GM03348 (cell line): ENCODE results near the gene SGPP1.
"Not testable (repeated sequence)": the region's sequence is repeated elsewhere in the genome, so short reads cannot be mapped to it uniquely, and the experiment has no call there.

Experiments used
- DNase-seq: peaks from one replicate; pipeline ENCODE4 v3.0.0; 2012; ENCODE audit warnings: low spot score

Gene SGPP1, protein sequence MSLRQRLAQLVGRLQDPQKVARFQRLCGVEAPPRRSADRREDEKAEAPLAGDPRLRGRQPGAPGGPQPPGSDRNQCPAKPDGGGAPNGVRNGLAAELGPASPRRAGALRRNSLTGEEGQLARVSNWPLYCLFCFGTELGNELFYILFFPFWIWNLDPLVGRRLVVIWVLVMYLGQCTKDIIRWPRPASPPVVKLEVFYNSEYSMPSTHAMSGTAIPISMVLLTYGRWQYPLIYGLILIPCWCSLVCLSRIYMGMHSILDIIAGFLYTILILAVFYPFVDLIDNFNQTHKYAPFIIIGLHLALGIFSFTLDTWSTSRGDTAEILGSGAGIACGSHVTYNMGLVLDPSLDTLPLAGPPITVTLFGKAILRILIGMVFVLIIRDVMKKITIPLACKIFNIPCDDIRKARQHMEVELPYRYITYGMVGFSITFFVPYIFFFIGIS

DNA sequence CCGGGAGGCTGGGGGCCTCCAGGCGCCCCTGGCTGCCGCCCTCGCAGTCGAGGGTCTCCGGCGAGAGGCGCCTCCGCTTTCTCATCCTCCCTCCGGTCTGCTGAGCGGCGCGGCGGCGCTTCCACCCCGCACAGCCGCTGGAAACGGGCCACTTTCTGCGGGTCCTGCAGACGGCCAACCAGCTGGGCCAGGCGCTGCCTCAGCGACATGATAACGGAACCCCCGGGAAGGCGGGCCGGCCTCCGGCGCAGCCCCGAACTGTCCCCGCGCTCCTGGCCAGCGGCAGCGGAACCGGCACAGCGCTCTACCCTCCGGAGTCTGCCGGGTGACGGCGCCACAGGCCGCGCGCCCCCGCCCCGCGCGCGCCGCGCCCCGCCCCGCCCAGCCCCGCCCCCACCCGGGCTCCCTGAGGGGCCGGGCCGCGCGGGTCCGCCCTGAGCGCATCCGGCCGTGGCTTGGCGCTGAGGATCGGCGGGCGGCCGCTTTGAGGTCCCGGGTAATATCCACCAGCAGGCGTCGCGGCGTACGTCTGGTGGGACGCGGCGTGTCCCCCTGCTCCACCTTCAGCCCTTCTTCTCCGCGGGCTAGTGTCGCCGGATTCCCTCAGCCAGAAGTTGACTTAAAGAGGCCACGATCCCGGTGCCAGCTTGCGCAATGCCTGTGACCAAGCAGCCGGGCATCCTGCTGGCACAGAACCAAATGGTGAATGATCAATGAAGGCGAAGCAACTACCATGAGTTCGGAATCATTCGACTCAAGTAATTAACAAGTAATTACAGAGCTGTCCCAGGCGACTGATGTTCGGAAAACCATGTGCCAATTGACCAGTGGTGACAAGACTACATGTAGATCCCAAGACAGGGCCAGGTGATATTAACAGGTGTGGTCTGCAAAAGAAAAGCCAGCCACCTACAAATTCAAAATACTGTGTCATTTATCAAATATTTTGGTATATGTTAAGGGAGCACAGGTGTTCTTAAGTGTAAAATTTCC is at the start of gene SGPP1:
Gene SGPP1 (minus strand): TSS at position 330 of the 993 bp plus-strand sequence. CDS start 121 bp downstream, at position 209.
- DNase-seq, result peak; percentile 96

DNA sequence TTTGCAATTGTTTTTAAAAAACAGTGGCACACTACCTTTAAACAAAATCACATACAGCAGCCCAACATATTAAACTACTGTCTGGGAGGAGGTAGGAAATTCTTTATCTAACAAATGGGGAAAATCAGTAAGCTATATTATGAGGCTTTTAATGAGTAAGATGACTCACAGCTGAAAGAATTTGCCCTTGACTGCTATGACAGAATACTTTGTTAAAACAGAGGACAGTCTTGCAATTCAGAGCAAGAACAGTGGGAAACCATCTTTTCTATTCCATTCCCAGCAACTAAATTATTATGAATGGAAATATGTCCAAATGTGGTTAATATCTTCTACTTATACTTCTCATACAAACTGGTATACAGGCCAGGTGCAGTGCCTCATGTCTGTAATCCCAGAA is 49.2 kb upstream of the SGPP1 start:
- DNase-seq, result peak; percentile 61

DNA sequence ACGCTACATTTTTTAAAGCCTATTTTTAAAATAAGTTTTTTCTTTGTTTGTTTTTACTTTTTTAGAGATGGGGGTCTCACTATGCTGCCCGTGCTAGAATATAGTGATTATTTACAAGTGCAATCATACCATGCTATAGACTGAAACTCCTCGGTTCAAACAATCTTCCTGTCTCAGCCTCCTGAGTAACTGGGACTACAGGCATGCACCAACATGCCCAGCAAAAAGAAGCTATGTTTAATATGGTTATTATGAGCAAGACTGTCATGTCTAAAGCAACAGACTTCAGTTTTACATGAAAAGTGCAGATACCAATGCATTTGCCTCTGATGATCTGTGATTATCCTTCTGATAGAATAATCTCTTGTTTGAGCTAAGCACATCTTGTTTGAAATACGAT is 45.6 kb upstream of the SGPP1 start:
- DNase-seq, result no peak

DNA sequence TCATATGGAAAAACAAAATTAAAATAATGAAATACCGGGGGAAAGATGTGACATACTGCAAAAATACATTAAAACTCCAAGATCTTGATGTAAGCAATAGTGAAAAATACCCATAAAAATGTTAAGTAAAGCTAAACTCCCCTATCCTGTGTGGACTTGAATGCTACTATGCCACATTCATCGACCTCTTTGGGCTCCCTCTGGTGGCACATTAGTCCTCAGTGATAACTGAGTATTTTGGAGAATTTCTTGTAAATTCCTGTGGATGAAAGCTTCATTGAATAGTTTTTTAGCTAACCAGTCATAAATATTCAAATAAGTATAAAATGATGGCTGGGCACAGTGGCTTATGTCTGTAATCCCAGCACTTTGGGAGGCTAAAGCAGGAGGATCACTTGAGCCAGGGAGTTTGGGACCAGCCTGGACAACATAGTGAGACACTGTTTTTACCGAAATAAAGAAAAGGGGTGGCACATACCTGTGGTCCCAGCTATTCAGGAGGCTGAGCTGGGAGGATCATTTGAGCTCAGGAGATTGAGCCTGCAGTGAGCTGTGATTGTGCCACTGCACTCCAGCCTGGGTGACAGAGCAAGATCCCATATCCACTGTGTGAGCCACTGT is 42.4 kb upstream of the SGPP1 start:
- DNase-seq, result peak; percentile 76

DNA sequence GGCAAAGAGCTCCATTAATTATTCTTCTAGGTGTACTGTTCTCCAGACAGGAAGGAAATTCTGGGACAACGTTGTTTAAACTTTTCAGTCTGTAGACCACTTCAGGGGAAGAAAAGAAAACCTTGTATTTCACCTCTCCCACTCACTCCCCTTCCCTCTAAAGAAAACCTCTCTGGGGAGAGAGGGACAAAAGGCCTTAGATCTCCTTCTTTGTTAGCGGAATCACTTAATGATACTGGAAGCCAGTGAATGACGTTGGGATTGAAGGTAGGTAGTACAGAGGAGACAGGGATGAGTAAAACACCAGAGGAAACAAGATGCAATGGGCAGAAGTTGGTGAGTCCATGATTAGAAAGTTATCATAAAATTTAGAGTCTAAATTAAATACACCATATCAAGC is 38.7 kb upstream of the SGPP1 start:
- no peak for DNase-seq

DNA sequence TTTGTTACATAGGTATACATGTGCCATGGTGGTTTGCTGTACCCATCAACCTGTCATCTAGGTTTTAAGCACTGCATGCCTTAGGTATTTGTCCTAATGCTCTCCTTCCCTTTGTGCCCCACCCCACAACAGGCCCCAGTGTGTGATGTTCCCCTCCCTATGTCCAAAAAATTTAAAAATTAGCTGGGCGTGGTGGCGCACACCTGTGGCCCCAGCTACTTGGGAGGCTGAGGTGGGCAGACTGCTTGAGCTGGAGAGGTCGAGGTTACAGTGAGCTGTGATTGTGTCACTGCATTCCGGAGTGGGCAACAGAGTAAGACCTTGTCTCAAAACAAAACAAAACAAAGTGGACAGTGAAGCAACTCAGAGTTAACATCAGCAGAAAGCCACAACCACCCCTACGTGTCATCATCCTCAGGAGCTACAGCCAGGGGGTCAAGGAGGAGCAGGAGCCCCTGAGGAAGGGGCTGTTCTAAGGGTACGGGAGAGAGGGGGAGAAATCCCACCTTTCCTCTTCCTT is 36.8 kb upstream of the SGPP1 start:
- DNase-seq, result no peak

DNA sequence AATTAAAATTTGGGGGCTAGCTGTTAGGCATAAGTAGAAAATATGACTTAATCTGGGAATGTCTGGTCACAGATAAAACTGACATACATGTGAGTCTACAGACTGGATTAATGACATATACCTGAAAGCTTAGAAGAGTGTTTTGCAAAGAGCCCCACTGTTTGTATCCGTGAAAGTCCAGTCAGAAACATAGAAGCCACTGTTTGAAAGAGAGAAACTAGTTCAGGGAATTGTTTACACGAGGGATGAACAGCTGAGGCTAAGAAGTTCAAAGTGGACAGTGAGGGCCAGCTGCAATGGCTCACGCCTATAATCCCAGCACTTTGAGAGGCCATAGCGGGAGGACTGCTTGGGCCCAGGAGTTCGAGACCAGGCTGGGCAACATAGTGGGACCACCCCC is 36.2 kb upstream of the SGPP1 start:
- no peak for DNase-seq

DNA sequence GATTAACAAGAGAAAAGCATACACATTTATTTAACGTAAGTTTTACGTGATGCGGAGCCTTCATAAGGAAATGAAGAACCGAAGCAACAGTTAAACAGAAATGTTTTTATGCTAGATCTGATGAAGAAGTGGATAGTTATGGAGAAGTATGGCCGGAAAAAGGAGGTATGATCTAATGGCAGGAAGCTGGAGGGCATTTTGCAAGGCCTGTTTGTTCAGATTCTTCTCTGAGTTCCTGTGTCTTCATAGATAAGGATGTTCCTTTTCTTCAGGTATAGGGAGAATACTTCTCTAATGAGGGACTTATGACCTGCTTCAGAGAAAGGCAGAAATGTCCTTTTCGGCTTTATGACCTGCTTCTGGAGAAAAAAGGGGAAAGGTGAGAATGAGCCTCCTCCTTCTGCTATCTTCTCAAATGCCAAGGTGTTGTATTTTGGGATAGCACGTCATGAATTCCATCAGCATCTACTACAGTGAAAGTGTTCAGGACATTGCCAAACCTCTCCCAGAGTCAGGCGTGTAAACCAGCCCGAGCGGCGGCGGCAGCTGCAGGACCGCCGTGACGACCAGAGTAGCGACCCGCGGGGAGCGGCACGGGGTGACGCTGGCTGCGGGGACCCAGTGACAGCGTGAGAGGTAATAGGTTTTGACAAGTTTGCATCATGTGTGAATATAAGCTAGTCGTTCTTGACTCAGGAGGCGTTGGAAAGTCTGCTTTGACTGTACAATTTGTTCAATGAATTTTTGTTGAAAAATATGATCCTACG is 33.7 kb upstream of the SGPP1 start:
- peak; percentile 9 for DNase-seq

DNA sequence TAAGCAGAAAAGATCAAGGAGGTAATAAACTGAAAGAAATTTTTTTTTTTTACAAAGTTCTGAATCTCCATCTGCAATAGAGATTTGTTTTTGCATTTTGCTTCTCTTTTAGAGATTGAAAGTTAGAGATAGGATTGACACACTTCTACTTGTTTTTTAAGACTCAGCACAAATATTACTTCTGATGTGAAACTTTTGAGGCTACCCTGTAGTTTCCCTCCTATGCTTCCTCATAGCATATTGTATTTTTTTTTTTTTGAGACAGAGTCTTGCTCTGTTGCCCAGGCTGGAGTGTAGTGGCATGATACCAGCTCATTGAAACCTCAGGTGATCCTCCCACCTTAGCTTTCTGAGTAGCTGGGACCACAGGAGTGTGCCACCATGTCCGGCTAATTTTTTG is 32.1 kb upstream of the SGPP1 start:
- DNase-seq, result no peak

DNA sequence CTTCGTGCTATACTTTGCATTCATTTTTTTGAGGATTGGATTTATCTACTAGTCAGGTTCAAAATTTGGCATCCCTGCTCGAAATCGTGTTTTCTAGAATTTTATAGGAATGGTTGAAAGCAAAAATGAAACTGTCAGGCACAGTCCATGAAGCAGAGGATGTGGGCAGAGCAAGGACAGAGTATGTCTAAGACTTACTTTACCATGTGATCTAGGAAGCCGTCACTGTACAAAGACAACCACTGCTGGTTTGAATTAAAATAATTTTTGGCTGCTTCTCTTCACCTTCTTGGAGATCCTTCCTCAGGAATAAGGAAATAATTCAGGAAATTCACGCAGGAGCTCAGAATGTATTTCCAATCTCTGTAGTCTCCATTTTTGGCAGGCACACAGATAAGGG is 31.6 kb upstream of the SGPP1 start:
- peak; percentile 62 for DNase-seq

DNA sequence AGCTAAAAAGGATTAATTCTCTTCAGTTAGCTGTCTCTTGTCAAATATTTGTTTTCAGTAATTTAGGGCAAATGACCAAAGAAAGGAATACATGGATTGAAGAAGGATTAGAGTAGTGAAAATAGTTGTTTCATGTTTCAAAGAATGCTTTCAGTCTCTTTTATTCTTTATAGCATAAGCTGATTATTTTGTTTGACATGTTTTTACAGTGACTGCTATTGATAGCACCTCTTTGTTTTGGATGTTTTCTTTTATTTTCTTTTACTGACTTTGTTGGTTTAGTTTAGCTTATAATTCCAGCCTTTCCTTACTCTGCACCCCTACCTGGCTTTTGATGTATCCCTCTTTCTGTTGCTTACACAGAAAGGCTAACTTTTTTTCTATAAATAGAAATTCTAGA is 29.3 kb upstream of the SGPP1 start:
- no peak for DNase-seq

DNA sequence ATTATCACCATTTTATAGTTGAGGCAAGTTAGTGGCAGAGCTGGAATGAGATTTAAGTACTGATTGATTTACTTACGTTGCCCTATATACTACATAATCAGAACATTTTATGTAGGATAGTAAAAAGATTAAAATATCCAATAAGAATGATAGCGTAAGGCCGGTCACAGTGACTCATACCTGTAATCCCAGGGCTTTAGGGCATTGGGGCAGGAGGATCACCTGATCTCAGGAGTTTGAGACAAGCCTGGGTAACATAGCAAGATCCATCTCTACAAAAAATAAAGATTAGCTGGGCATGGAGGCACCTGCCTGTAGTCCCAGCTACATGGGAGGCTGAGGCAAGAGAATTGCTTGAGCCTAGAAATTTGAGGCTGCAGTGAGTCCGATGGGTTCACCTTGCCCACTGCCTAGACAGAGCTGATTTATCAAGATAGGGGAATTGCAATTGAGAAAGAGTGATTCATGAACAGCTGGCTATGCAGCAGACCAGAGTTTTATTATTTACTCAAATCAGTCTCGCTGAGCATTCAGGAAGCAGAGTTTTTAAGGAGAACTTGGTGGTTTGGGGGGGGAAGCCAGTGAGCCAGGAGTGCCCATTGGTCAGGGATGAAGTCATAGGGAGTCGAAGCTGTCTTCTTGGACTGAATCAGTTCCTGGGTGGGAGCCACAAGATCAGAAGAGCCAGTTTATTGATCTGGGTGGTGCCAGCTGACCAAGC is 24.7 kb upstream of the SGPP1 start:
- DNase-seq, result no peak

DNA sequence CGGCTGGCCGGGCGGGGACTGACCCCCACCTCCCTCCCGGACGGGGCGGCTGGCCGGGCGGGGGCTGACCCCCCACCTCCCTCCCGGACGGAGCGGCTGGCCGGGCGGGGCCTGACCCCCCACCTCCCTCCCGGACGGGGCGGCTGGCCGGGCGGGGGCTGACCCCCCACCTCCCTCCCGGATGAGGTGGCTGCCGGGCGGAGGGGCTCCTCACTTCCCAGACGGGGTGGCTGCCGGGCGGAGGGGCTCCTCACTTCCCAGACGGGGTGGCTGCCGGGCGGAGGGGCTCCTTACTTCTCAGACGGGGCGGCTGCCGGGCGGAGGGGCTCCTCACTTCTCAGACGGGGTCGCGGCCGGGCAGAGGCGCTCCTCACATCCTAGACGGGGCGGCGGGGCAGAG is 23.2 kb upstream of the SGPP1 start:
- DNase-seq, result not testable (repeated sequence)

DNA sequence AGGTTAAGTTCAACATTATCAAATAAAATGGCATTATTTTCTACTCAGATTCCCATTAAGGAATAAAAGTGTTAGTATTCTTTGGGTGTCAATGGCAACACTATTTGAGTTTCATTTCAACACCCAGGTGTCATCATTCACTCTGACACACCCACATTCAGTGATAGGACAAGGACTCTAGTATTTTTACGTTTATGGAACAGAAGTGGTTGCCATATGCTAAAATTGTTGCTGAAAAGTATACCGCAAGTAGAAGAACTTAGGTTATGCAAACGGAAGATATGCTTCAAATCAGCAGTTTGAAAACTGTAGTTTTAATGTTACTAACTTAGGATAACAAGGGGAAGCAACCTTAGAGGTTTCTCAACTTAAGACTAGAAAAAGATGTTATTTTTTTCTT is 20.0 kb upstream of the SGPP1 start:
- DNase-seq, result no peak

DNA sequence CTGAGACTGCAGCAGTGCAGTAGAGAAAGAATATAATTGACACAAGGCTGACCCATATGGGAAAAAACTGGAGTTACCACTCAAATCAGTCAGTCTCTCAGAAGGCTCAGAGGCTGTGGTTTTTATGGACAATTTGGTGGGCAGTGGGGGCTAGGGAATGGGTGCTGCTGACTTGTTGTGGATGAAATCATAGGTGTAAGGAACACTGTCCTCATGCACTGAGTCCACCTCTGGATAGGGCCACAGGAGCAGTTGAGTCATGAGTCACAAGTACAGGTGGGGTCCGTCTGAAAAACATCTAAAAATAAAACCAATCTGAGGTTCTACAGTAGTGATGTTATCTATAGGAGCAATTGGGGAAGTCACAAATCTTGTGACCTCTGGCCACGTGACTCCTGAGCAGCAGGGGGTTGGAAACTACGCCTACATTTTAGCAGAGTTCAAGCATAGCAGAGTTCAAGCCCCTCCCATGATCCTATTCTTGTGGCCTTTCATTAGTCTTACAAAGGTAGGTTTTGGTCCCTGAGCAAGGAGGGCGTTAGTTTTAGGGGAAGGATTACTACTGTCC is 18.1 kb upstream of the SGPP1 start:
- no peak for DNase-seq

DNA sequence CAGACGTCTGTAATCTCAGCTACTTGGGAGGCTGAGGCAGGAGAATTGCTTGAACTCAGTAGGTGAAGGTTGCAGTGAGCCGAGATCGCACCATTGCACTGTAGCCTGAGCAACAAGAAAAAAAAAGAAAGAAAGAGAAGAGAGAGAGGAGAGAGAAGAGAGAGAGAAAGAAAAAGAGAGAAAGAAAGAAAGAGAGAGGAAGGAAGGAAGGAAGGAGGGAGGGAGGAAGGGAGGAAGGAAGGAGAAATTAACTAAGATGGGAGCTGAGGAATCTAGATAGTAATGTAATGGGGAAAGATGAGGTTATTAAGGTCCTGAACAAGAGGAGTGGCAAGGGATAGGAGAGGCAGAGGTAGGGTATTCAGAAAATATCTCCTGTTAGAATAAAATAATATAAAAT is 17.4 kb upstream of the SGPP1 start:
- DNase-seq, result no peak

DNA sequence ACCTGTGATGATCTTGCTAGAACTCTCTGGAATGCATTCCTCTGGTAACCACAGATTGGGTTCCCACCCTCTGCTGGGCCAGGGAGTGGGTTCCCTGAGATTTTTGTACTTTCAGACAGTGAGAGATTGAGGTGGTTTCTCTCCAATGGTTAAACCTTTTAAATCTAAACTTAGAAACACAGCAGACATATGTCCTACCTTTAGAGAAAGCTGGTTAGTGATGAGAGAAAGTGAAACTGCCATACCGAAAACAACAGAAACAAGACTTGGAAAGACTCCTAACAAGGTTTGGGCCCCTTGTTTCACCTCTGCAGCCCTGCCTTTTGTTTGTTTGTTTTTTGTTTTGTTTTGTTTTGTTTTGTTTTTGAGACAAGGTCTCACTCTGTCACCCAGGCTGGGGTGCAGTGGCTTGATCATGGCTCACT is 9.7 kb upstream of the SGPP1 start:
- no peak for DNase-seq

DNA sequence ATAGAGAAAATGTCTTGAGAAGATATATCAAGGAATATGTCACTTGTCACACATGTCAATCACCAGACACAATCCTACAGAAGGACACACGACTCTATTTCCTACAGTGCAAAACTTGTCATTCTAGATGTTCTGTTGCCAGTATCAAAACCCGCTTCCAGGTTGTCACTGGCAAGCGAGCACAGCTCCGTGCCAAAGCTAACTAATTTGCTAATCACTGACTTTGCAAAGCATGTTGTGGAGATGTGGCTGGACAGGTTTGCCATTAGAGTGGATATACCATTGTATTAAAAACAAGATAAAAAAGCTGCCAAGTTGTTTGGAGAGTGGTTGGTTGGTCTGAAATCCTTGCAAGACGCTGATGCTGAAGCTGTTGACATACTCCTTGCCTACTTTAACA is 7.9 kb upstream of the SGPP1 start:
- DNase-seq, result no peak

DNA sequence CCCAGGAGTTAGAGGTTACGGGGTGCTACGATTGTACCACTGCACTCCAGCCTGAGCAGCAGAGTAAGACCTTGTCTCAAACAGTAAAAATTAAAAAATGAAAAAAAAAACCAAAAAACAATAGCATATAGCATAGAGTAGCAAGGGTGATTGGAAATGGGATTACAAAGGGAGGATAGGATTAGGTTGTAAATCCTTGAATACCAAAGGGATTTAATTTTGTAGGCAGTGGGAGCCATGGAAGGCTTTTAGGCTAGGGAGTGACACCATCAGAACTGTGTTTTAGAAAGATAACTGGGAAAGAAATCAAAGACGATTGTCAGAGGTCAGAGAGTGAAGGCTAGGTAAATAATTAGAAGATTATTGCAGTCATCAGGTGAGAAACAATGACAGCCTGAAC is 2.8 kb upstream of the SGPP1 start:
- no peak for DNase-seq

DNA sequence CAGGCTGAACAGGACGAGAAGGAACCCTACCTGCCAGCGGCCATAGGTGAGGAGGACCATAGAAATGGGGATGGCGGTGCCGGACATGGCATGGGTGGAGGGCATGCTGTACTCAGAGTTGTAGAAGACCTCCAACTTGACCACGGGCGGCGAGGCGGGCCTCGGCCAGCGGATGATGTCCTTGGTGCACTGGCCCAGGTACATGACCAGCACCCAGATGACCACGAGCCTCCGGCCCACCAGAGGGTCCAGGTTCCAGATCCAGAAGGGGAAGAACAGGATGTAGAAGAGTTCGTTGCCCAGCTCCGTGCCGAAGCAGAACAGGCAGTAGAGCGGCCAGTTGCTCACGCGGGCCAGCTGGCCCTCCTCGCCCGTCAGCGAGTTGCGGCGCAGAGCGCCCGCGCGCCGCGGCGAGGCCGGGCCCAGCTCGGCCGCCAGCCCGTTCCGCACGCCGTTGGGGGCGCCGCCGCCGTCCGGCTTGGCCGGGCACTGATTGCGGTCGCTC is 582 bp downstream of the SGPP1 start:
- DNase-seq, result peak; percentile 82
